Measurements from ENCODE around the gene SNX9. TPM values are rescaled to one million over a fixed set of nuclear protein-coding genes. Genes with fewer than 3 reads are reported as not detected.

SNX9 gene
- polyA plus RNA-seq, 1 donor (not counting 4 experiments of a cell fraction or from before 2014, with no cell fraction given) = 37.8 TPM

- Histone ChIP-seq H3K9ac (ENCODE audit: control insufficient read depth, extremely low read depth, insufficient read depth, low read length) (no peak overlapping the region), H3K36me3 (ENCODE audit: control insufficient read depth in 2 of 2, extremely low read depth in 1 of 2, insufficient read depth in 2 of 2, low read length in 2 of 2) (peaks cover 14 to 26% of the 10 kb centered on the region in 2 experiments), H3K4me1 (ENCODE audit: control insufficient read depth, extremely low read depth, insufficient read depth, low read length) (no peaks in the 10 kb centered on the region), H3K4me3 (ENCODE audit: control insufficient read depth in 2 of 3, extremely low read depth in 1 of 3, insufficient read depth in 2 of 3, low read depth in 1 of 3, low read length in 3 of 3) (no peak overlapping the region), H3K27me3 (ENCODE audit: control insufficient read depth, extremely low read depth, insufficient read depth, low read length) (no peaks in the 10 kb centered on the region), H3K9me3 (ENCODE audit: control insufficient read depth, low read depth, low read length) (no peaks in the 10 kb centered on the region), H2AFZ (ENCODE audit: control insufficient read depth, low read length) (no peak overlapping the region), H3K79me2 (ENCODE audit: control insufficient read depth, insufficient read depth, low read length) (no peaks in the 10 kb centered on the region), H3K9me1 (ENCODE audit: control insufficient read depth, extremely low read depth, insufficient read depth, low read length) (no peaks in the 10 kb centered on the region), H3K4me2 (ENCODE audit: control insufficient read depth, extremely low read depth, insufficient read depth, low read depth, low read length) (no peak overlapping the region), H3K27ac (ENCODE audit: control insufficient read depth, insufficient read depth, low read length) (no peak overlapping the region), H4K20me1 (ENCODE audit: control insufficient read depth, extremely low read depth, insufficient read depth, low read length) (no peaks in the 10 kb centered on the region)
- DNase-seq (ENCODE audit: low read depth, low spot score) = no peak
- TF ChIP-seq CTCF (optimal IDR thresholded peaks at IDR 0.05 in 1 of 3, IDR thresholded peaks at IDR 0.05 in 1 of 3, conservative IDR thresholded peaks at IDR 0.05 in 1 of 3; ENCODE audit: extremely low read depth in 1 of 3, insufficient read depth in 2 of 3, low read length in 3 of 3) (peak in 1 of 3 experiments; percentile 8), EZH2 (IDR thresholded peaks at IDR 0.05; ENCODE audit: low read length) (no peak)
- dilution Hi-C loops (cut with MboI; ENCODE audit: extremely low pct_ligation_motif_present, low sequenced_read_pairs) = no loop called here
- FAIRE-seq = no peak
These were observed 88.2 kb downstream of the SNX9 start for GRCh38 chr6:157911278-157911677.

GRCh38 chr6:157911786-157912185, 88.7 kb downstream of the SNX9 start:
- no peaks in the 10 kb centered on the region for H3K9me3 ChIP-seq (ENCODE audit: control insufficient read depth, low read depth, low read length)
- no peak overlapping the region for H3K4me2 ChIP-seq (ENCODE audit: control insufficient read depth, extremely low read depth, insufficient read depth, low read depth, low read length)
- H3K27ac ChIP-seq (ENCODE audit: control insufficient read depth, insufficient read depth, low read length) = no peak overlapping the region
- FAIRE-seq (no peak), DNase-seq (ENCODE audit: low read depth, low spot score) (no peak)
- H4K20me1 ChIP-seq (ENCODE audit: control insufficient read depth, extremely low read depth, insufficient read depth, low read length) = no peaks in the 10 kb centered on the region
- H3K4me1 ChIP-seq (ENCODE audit: control insufficient read depth, extremely low read depth, insufficient read depth, low read length) = no peaks in the 10 kb centered on the region
- H3K4me3 ChIP-seq (ENCODE audit: control insufficient read depth in 2 of 3, extremely low read depth in 1 of 3, insufficient read depth in 2 of 3, low read depth in 1 of 3, low read length in 3 of 3) = no peak overlapping the region
- no peak overlapping the region for H3K9ac ChIP-seq (ENCODE audit: control insufficient read depth, extremely low read depth, insufficient read depth, low read length)
- TF ChIP-seq CTCF (optimal IDR thresholded peaks at IDR 0.05 in 1 of 3, IDR thresholded peaks at IDR 0.05 in 1 of 3, conservative IDR thresholded peaks at IDR 0.05 in 1 of 3; ENCODE audit: extremely low read depth in 1 of 3, insufficient read depth in 2 of 3, low read length in 3 of 3) (no peak), EZH2 (IDR thresholded peaks at IDR 0.05; ENCODE audit: low read length) (no peak)
- H2AFZ ChIP-seq (ENCODE audit: control insufficient read depth, low read length) = no peak overlapping the region
- no peaks in the 10 kb centered on the region for H3K27me3 ChIP-seq (ENCODE audit: control insufficient read depth, extremely low read depth, insufficient read depth, low read length)
- peaks cover 14 to 27% of the 10 kb centered on the region in 2 experiments for H3K36me3 ChIP-seq (ENCODE audit: control insufficient read depth in 2 of 2, extremely low read depth in 1 of 2, insufficient read depth in 2 of 2, low read length in 2 of 2)
- no peaks in the 10 kb centered on the region for H3K9me1 ChIP-seq (ENCODE audit: control insufficient read depth, extremely low read depth, insufficient read depth, low read length)
- H3K79me2 ChIP-seq (ENCODE audit: control insufficient read depth, insufficient read depth, low read length) = no peaks in the 10 kb centered on the region
- dilution Hi-C loops (cut with MboI; ENCODE audit: extremely low pct_ligation_motif_present, low sequenced_read_pairs) = no loop called here
